GM12878 (cell line): ENCODE results near the gene DMWD.

Experiments
- ASH2L ChIP-seq: fragments of 300-600, 200-600 bp; sonication (generic); IDR thresholded peaks from 2 replicates; pipeline ENCODE4 v1.6.1; 2017; ENCODE audit warnings: low read depth, mild to moderate bottlenecking, borderline replicate concordance
- TAF1 ChIP-seq: IDR thresholded peaks from 2 replicates; pipeline ENCODE4 v1.6.1; 2011; ENCODE audit warnings: mild to moderate bottlenecking, low read depth, low read length, borderline replicate concordance

- TF ChIP-seq TAF1 (no peak), ASH2L (no peak)
Measured at GRCh38 chr19:45822716-45823115, 30.1 kb upstream of the DMWD start.
